Measurements from ENCODE around the gene CTNNBIP1. TPM values are rescaled to one million over a fixed set of nuclear protein-coding genes. Genes with fewer than 3 reads are reported as not detected.

Gene CTNNBIP1
- total RNA-seq, 1 donor from 2014 or later, result 106 TPM

DNA sequence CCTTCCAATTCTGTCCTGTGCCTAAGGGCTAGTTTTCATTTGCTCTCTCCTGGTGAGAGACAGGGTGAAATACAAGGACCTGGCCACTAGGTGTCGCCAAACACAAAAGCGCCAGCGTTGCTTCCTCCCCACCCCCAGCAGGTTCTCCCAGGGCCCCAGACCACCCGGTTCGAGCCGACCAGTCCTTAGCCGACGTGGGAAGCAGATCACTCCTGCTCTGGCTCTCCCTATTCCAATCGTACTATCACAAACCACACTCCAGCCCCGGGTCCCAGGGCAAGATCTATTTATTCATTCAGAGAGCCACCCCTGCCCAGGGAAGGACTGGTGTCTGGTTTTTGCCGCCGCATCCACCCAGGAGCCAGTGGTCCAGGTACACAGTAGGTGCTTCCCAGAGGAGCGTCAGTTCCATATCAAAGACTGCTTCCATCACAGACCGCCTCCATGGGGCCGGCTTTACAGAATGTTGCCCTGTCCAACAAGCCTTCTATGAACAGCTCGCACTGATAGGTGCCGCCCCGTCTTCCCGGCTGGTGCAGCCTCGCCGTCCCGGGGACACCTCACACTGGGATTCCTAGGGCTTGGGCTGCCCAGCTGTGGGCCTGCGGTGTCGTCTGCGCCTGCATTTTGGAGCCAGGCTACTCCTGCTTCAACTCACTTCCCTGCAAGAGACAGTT lies 35.0 kb downstream of the CTNNBIP1 start:
- Mint-ChIP-seq H3K27me3 (ENCODE audit: unreplicated experiment) (peaks cover 9% of the 10 kb centered on the region), H3K27ac (ENCODE audit: unreplicated experiment) (no peak overlapping the region), H3K4me1 (ENCODE audit: unreplicated experiment) (peaks cover 34% of the 10 kb centered on the region), H3K36me3 (ENCODE audit: low read depth, unreplicated experiment) (peaks cover 19% of the 10 kb centered on the region), H3K4me3 (ENCODE audit: unreplicated experiment) (no peak overlapping the region), H3K9me3 (ENCODE audit: unreplicated experiment) (no peaks in the 10 kb centered on the region)
- TF ChIP-seq, protein P1, sequence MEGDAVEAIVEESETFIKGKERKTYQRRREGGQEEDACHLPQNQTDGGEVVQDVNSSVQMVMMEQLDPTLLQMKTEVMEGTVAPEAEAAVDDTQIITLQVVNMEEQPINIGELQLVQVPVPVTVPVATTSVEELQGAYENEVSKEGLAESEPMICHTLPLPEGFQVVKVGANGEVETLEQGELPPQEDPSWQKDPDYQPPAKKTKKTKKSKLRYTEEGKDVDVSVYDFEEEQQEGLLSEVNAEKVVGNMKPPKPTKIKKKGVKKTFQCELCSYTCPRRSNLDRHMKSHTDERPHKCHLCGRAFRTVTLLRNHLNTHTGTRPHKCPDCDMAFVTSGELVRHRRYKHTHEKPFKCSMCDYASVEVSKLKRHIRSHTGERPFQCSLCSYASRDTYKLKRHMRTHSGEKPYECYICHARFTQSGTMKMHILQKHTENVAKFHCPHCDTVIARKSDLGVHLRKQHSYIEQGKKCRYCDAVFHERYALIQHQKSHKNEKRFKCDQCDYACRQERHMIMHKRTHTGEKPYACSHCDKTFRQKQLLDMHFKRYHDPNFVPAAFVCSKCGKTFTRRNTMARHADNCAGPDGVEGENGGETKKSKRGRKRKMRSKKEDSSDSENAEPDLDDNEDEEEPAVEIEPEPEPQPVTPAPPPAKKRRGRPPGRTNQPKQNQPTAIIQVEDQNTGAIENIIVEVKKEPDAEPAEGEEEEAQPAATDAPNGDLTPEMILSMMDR (IDR thresholded peaks at IDR 0.05; ENCODE audit: unreplicated experiment), result peak; percentile 94
- DNase-seq (ENCODE audit: low spot score), result peak; percentile 78

- H3K9me3 Mint-ChIP-seq (ENCODE audit: unreplicated experiment), result no peaks in the 10 kb centered on the region
- H3K36me3 Mint-ChIP-seq (ENCODE audit: low read depth, unreplicated experiment), result peaks cover 19% of the 10 kb centered on the region
- TF ChIP-seq, protein P1 (IDR thresholded peaks at IDR 0.05; ENCODE audit: unreplicated experiment), result no peak
- H3K27ac Mint-ChIP-seq (ENCODE audit: unreplicated experiment), result peak overlapping the region; percentile 75
- peaks cover 8% of the 10 kb centered on the region for H3K27me3 Mint-ChIP-seq (ENCODE audit: unreplicated experiment)
- DNase-seq (ENCODE audit: low spot score), result no peak
- H3K4me1 Mint-ChIP-seq (ENCODE audit: unreplicated experiment), result peaks cover 34% of the 10 kb centered on the region
- no peak overlapping the region for H3K4me3 Mint-ChIP-seq (ENCODE audit: unreplicated experiment)
Observed at GRCh38 chr1:9874412-9874811, 35.7 kb downstream of the CTNNBIP1 start.

- peak overlapping the region; percentile 75 for H3K27ac Mint-ChIP-seq (ENCODE audit: unreplicated experiment)
- TF ChIP-seq, protein P1 (IDR thresholded peaks at IDR 0.05; ENCODE audit: unreplicated experiment), result no peak
- H3K9me3 Mint-ChIP-seq (ENCODE audit: unreplicated experiment), result no peaks in the 10 kb centered on the region
- DNase-seq (ENCODE audit: low spot score), result no peak
- H3K36me3 Mint-ChIP-seq (ENCODE audit: low read depth, unreplicated experiment), result peaks cover 19% of the 10 kb centered on the region
- H3K4me3 Mint-ChIP-seq (ENCODE audit: unreplicated experiment), result no peak overlapping the region
- H3K4me1 Mint-ChIP-seq (ENCODE audit: unreplicated experiment), result peaks cover 34% of the 10 kb centered on the region
- H3K27me3 Mint-ChIP-seq (ENCODE audit: unreplicated experiment), result peaks cover 7% of the 10 kb centered on the region
Observed at GRCh38 chr1:9873992-9874391, 36.1 kb downstream of the CTNNBIP1 start.

- H3K4me3 Mint-ChIP-seq (ENCODE audit: unreplicated experiment), result peak overlapping the region; percentile 50
- H3K36me3 Mint-ChIP-seq (ENCODE audit: low read depth, unreplicated experiment), result peaks cover 19% of the 10 kb centered on the region
- TF ChIP-seq, protein P1 (IDR thresholded peaks at IDR 0.05; ENCODE audit: unreplicated experiment), result no peak
- peaks cover 7% of the 10 kb centered on the region for H3K27me3 Mint-ChIP-seq (ENCODE audit: unreplicated experiment)
- H3K27ac Mint-ChIP-seq (ENCODE audit: unreplicated experiment), result no peak overlapping the region
- no peak for DNase-seq (ENCODE audit: low spot score)
- peaks cover 34% of the 10 kb centered on the region for H3K4me1 Mint-ChIP-seq (ENCODE audit: unreplicated experiment)
- H3K9me3 Mint-ChIP-seq (ENCODE audit: unreplicated experiment), result no peaks in the 10 kb centered on the region
Observed at GRCh38 chr1:9873385-9873784, 36.7 kb downstream of the CTNNBIP1 start.

DNA sequence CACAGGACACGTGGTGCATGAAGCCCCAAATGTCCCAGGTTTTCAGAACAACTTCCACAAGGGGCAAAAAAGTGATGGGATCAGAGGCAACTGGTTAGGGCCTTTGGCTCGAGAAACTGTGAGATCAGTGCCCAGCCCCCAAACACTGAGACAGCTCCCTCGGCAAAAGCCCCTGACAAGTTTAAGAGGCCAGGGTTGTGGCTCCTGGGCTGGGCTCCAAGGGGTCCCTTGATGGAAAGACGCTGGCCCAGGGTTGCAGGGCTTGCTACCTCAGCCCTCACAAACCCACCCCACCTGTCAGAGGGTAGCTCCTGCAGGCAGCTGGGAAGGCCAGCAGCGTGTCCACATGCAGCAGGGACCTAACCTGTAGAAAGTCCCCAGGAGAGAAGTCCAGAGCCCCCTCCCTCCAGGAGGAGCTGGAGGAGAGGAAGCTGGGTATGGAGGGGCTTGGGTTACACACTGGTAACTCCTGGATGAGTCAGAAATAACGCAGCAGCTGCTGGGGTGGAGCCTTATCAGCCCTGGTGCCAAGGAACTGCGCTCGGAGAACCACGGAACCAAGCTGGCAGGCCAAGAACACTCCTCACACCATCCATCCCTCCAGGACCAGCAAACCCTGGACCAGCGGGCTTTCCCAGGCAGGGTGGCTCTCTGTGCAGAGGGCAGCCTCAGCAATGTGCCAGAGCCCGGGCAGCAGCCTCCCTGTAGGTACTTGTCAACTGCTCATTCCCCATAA lies 37.5 kb downstream of the CTNNBIP1 start:
- peaks cover 7% of the 10 kb centered on the region for H3K27me3 Mint-ChIP-seq (ENCODE audit: unreplicated experiment)
- no peaks in the 10 kb centered on the region for H3K9me3 Mint-ChIP-seq (ENCODE audit: unreplicated experiment)
- TF ChIP-seq, protein P1 (IDR thresholded peaks at IDR 0.05; ENCODE audit: unreplicated experiment), result no peak
- no peak overlapping the region for H3K4me3 Mint-ChIP-seq (ENCODE audit: unreplicated experiment)
- no peak overlapping the region for H3K27ac Mint-ChIP-seq (ENCODE audit: unreplicated experiment)
- H3K36me3 Mint-ChIP-seq (ENCODE audit: low read depth, unreplicated experiment), result peaks cover 19% of the 10 kb centered on the region
- no peak for DNase-seq (ENCODE audit: low spot score)
- peaks cover 34% of the 10 kb centered on the region for H3K4me1 Mint-ChIP-seq (ENCODE audit: unreplicated experiment)
